HG03571 (cell line): ENCODE data around the gene TUBB.
"Not testable (repeated sequence)": the region's sequence is repeated elsewhere in the genome, so short reads cannot be mapped to it uniquely, and the experiment has no call there.

Source experiments
- ATAC-seq: cut with Tn5 transposase; IDR thresholded peaks from one replicate; pipeline ENCODE4 v1.9.1; 2021; ENCODE audit not compliant: unreplicated experiment

The TUBB gene

GRCh38 chr6:30717845-30718720 is 2.1 kb upstream of the TUBB start:
- ATAC-seq, result not testable (repeated sequence)

- ATAC-seq, result no peak
Measured at GRCh38 chr6:30719356-30719755, 796 bp upstream of the TUBB start.

- ATAC-seq, result no peak
Measured at GRCh38 chr6:30720738-30721197, 616 bp downstream of the TUBB start.

- ATAC-seq, result no peak
Measured at GRCh38 chr6:30721198-30722024, 1.3 kb downstream of the TUBB start.

- ATAC-seq, result not testable (repeated sequence)
Measured at GRCh38 chr6:30722025-30722279, 1.8 kb downstream of the TUBB start.

GRCh38 chr6:30722280-30723112 is 2.3 kb downstream of the TUBB start:
- ATAC-seq, result no peak

GRCh38 chr6:30723159-30723842 is 3.1 kb downstream of the TUBB start:
- not testable (repeated sequence) for ATAC-seq

GRCh38 chr6:30723843-30724741 is 3.9 kb downstream of the TUBB start:
- ATAC-seq, result not testable (repeated sequence)

GRCh38 chr6:30724906-30725667 is 4.9 kb downstream of the TUBB start:
- no peak for ATAC-seq

GRCh38 chr6:30725713-30726505 is 5.8 kb downstream of the TUBB start:
- no peak for ATAC-seq

- no peak for ATAC-seq
Measured at GRCh38 chr6:30726506-30727413, 6.6 kb downstream of the TUBB start.

GRCh38 chr6:30727920-30728553 is 7.9 kb downstream of the TUBB start:
- ATAC-seq, result no peak

- ATAC-seq, result peak; percentile 48
Measured at GRCh38 chr6:30730601-30731435, 10.7 kb downstream of the TUBB start.

- ATAC-seq, result no peak
Measured at GRCh38 chr6:30732237-30732943, 12.2 kb downstream of the TUBB start.

- ATAC-seq, result no peak
Measured at GRCh38 chr6:30735668-30736314, 15.6 kb downstream of the TUBB start.
